GM21619 (cell line): ENCODE results near the gene GPC1.

ENCODE experiments used
- ATAC-seq: cut with Tn5 transposase; IDR thresholded peaks from one replicate; pipeline ENCODE4 v1.9.1; 2021; ENCODE audit not compliant: unreplicated experiment

The GPC1 gene

DNA sequence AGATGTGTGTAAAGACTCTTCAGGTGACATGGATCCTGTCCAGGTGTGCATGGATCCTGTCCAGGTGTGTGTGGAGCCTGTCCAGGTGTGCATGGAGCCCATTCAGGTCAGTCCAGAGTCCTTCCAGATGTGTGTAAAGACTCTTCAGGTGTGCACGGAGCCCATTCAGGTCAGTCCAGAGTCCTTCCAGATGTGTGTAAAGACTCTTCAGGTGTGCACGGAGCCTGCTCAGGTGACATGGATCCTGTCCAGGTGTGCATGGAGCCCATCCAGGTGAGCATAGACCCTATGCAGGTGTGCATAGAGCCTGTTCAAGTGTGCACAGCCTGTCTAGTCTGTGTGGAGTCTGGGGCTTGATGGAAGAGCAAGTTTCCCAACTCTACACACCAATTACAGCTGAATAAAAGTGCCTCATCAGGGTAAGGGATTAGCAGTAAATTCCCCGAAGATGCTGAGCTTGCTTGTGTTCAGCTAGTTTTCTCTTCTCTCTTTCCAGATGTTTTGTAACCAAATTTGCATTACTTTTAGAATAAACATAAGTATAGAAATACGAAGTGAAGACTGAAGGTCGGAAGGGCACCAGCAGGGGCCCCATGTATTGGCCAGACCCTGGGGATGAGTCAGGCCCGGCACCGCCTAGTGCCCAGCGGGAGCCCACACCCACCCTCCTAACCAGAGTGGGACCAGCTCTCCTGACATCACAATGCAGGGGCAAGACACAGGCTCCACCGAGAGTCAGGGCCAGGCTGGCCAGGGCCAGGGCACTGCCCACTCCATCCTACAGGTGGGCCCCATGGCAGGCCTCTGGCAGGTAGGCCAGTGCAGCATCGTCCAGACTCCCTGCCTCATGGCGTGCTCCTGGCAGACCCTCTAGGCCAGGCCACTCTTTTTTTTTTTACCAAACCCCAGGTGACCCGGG lies 38.6 kb upstream of the GPC1 start:
- ATAC-seq = no peak

DNA sequence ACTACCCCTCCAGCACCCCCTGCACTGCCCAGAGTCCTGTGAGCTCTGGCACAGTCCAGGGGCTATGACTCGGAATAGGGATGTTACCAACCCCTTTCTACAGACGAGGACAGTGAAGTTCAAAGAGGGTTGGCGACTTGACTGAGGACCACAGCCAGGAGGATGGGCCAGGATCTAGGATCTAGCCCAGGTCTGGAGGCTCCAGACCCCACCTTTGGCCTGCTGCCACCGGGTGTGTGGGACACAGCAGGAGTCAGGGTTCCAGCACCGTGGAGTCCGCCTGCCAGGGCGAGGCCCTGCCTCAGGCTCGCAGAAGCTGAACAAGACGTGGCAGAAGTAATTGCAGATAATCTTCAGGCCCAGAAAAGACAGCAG lies 37.9 kb upstream of the GPC1 start:
- no peak for ATAC-seq

DNA sequence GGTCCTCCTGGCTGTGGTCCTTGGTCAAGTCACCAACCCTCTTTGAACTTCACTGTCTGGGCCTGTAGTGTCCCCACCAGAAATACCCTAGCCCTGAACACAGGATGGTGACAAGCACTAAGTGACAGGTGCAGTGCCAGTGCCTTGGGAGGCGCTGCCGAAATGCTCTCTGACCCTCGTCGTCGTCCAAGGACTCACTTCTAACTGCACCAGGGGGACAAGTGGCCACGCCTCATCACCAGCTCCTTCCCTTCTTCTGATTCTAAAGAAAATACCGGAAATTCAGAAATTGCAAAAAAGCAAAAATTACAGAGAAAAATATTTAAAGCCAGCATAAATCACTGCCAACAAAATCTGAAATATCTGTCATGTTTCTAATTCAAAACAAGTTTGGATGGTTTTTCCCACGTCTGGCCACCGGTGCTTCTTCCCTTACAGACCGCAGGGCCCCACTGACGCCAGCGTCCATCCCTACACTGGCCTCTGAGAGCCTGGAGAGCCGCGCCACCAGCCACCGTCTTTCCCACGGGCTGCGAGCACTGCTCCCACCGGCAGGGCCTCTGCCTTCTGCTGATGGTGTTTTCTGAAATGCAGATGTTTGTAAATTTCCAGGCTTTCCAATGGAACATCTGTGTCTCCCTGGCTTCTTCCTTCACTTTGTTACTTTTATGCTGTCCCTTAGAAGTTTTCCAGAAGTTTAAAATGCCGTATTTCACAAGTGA lies 37.4 kb upstream of the GPC1 start:
- ATAC-seq = no peak

DNA sequence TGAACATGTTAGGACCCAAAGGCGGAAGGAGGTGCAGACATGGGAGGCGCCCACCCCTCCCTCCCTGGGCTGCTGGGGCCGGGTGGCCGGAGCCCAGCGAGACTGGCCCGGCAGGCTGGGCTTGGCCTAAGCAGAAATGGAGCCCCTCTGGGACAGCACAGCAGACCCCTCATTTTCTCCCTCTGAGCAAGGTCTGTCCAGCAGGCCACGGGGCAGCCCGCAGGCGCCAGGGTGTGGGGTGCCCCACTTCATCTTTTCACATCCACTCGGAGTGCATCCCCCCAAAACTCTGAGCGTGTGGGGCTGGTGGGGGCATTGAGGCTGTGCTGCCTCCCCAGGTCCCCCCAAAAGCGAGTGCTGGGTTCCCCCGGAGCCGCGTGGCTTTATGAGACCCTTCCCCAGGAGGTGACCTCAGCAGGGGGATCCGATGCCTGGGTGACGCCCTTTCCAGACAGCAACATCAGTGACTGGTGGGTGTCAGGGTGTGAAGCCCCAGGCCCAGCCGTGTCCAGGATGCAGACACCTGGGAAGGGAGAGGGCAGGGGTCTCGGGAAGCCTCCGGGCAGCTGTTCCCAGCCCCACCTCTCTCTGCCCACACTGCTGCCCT lies 36.7 kb upstream of the GPC1 start:
- no peak for ATAC-seq

DNA sequence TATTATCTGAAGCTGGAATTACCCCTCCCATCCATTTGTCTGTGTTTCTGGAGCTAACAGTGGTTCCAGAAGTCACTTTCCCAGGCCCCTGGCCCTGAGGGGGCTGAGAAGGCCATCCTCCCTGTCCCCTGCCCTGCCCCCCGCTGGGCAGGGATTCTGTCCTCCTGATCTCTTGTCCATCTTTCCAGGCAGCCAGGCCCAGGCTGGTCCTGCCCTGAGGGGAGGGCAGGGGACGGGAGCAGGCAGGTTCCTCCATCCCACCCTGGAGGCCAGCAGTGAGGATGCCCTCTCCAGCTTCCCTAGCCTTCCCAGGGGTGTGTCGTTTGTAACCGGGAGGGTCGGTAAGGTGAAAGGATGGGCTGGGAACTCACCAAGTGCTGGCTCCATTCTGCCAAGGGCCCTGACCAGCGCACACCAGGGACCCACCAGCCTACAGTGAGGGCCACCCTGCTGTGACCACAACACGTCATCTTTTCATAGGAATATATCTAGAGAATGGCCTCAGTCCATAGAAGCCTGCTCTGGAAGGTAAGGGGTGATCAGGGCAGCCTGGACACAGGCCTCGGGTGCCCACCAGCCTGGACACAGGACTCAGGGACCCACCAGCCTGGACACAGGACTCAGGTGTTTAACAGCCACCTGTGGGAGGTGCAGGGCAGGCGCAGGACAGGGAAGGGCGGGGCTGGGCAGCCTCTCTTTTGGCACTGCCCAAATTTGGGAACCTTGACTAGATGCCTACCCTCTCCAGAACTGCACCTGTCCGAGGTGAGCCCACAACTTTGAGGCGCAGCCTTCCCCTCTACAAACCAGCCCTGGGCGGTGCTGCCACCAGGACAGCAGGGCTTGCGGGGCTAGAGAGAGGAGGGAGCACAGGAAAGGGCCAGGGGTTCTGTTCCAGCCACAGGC lies 35.8 kb upstream of the GPC1 start:
- no peak for ATAC-seq

DNA sequence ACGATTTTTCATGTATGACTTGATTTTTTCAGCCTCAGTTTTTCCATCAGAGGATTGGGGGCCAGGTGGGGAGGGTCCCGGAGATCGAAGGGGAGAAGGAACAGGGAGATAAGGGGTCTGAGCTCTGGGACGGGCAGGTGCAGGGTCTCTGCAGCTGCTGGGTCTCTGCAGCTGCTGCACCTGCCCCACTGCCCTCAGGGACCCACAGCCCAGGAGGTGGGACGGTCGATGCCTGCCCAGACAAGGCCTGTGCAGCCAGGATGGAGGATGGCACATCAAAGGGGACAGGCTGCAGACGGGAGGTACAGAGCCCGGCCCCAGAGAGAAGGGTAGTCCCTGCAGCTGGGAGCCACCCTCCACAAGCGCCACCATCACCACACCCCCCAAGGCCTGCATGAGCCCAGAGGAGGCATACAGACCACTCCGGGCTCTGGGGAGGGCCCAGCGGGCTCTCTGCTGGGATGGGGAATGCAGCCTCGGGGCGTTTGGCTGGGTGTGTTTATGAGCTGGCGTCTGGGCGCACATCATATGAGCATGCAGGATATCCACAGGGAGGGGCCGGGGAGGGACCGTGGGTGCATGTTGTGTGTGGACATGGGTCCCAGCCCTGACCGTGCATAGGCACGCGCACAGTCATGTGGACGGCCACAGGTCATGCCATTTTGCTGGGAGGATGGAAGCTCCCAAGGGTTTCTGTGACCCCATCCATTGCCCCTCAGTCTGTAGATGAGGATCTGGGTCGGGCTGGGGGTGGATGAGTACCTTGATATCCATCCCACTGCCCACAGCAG lies 34.9 kb upstream of the GPC1 start:
- ATAC-seq = no peak

DNA sequence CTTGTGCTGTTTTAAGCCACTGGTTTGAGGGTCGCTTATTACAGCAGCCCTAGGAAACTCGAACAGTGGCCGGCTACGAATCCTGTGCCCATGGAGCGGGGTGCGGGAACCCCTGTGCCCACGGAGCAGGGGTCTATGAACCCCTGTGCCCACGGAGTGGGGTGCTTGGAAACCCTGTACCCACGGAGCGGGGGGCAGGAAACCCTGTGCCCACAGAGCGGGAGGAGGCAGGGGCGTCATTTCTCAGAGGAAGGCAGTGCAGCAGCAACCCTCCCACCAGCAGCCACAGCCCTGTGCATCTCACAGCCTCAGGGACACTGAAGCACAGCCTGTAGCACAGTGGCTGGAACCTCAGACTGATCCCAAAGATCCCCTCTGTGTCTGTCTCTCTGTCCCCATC lies 34.2 kb upstream of the GPC1 start:
- ATAC-seq = no peak

DNA sequence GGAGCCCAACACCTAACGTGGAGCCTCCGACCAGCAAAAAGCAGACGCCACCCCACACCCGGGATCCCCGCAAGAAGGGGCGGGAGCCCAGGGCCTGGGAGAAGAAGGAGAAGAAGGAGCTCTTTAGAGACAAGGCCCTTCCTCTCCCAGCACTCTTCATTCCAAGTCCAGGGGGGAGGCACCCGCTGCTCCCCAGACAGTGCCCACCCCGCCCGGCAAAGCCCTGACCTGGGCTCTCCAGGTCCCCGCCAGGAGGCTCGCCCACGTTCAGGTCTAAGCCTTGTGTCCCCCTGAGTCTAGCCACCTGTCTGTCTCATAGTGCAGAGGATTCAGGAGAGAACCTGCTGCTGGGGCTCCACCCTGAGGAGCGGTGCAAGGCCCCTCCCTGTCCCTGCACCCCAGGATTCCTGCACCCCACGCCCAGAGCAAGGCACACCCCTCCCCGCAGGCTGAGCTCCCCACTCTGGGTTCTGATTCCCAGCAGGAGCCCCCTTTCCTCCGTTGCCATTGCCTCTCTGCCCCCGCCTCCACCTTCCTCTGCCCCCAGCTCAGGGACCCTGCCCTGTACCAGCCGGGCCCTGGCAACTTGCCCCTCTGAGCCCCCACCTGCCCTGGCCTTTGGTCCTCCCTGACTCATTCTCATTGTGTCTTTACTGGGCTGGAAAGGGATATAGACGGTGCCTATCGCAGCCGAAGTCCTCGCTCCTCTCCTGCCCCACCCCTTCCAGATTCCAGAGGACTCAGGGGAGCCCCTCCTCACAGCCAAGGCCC lies 33.5 kb upstream of the GPC1 start:
- ATAC-seq = no peak

DNA sequence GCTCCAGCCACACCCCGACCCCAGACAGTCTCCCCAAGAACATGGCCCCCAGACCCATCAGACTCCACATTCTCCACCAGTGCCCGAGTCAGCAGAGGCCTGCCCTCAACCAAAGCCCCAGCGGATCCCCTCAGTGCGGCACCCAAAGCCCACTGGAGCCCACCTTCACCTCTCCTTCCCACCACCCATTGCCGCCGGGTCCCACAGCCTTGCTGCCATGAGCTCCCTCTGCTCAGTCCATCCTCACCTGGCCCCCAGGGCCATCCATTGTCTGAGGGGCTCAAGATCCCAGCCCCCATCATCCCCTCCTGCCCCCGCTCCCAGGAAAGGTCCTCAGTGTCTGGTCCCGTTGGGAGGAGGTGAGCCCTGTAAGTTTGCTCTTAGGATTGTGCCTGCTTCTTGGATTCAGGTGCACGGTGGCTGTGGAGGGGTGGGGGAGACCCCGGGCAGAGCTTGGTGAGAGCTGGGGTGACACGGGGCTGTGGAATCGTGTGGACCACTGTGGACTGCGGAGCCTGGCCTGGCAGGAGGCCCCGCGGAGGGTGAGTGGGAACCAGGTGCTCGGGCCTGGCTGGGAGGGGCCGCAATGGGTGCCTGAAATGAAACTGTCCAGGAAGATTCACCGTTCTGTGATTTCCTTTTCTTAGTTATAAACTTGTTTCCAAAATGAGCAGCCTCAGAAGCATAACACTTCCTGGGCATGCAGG lies 32.7 kb upstream of the GPC1 start:
- no peak for ATAC-seq

DNA sequence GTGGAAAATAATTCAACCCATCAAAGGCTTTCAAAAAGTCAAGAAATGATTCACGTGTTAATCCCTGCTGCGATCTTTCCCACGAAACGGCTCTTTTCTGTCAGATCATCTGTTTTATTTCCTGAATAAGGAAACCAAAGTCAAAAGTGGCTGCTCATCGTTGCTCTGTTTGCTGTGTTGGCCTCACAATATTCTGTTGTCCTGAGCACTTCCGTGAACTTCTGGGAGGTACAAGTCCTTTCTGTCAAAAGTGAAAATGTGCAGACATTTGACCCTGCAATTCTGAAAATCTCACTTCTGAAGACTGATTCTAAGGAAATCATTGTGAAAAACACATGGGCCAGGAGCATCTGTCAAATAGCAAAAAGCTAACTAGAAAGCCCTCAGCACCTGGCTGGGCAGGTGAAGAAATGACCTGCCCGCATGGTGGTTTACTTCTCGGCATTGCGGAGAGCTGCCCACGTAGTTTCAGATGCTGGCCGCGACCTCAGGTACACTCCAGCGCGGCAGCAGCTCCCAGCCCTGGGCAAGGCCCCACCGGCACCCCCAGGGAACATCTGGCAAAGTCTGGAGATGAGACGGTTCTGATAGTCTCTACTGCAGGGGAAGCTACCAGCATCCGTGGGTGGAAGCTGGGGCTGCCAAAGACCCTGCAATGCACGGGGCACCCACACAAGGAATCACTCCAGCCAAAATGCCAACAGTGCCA lies 31.9 kb upstream of the GPC1 start:
- no peak for ATAC-seq

DNA sequence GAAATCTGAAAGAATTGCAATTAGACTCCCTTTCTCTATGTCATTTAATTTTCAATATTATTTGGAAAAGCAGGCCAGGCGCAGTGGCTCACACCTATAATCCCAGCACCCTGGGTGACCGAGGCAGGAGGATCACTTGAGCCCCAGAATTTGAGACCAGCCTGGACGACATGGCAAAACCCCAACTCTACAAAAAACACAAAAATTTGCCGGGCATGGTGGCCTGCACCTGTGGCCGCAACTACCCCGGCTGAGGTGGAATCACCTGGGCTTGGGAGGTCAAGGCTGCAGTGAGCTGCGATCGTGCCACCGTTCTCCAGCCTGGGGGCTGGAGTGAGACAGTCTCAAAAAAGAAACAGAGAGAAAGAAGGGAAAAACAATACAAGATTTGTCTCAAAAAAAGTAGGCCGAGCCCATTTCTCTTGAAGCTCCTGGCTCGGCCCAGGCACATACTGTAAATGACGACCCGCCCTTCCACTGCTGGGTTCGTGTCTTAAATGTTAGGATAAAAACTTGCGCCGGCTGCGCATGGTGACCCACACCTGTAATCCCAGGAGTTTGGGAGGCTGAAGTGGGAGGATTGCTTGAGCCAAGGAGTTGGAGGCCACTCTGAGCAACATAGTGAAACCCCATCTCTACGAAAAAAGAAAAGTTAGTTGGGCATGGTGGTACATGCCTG lies 31.1 kb upstream of the GPC1 start:
- ATAC-seq = no peak

DNA sequence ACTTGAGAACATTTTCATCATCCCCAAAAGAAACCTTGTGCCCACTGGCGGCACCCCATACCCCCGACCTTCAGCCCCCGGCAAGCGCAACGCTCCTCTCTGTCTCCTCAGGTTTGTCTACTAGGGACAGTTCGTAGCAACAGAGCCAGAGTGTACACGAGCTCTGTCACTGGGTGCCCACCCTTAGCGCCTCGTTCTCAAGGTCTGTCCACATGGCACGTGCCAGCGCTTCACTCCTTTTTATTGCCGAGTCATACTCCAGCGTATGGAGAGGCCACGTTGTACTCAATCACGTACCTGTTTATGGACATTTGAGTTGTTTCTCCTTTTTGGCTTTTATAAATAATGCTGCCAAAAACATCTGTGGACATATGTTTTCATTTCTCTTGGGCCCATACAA lies 30.3 kb upstream of the GPC1 start:
- no peak for ATAC-seq

DNA sequence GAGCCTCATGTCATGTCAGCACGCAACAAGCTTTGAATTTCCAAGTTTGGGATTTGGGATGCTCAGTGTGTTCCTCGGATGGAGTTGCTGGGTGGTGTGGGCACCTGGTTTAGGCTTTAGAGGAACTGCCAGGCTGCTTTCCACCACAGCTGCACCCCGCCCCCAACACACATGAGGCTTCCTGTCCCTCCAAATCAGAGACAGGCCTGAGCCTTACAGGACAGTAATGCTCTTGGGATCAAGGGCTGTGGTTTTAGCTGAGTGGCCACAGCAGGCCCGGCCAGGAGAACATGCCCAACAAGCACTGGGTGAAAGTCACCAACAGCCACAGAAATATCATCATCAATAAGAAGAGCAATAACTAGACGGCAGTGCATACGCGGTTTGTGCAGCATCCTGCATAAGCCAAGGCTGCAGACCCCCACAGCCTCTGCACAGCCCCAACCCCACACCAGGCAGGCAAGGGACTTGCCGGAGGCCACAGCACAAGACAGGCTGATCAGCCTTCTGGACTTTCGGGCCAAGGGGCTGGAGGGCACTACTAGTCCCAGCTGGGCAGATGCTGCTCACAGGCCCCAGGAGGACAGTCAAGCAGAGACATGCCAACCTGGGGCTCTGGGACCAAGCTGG lies 29.7 kb upstream of the GPC1 start:
- no peak for ATAC-seq

DNA sequence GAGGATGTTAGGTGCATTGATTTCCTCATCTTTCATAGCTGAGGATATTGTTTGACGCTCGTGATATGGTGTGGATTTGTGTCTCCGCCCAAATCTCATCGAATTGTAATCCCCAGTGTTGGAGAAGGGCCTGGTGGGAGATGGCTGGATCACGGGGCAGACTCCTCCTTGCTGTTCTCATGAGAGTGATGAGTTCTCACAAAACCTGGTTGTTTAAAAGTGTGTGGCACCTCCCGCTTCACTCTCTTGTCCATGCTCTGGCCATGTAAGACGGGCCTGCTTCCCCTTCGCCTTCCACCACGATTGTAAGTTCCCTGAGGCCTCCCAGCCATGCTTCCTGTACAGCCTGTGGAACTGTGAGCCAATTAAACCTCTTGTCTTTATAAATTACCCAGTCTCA lies 28.4 kb upstream of the GPC1 start:
- no peak for ATAC-seq

DNA sequence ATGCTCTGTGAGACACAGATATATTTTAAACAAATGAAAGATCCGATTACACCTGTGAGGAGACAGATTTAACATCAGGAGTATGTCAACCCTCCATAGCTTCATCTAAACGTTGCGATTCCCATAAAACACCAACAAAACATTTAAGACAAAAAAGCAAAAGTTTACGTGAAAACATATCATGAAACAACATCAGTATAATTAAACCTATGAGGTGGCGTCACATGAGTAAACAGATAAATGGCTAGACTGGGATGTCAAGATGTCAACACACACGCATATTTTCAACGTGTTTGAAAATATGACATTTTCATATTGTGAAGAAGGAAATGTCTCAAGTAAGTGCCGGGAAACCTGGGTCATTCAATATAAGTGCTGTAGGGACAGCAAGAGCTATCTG lies 25.5 kb upstream of the GPC1 start:
- ATAC-seq = no peak

DNA sequence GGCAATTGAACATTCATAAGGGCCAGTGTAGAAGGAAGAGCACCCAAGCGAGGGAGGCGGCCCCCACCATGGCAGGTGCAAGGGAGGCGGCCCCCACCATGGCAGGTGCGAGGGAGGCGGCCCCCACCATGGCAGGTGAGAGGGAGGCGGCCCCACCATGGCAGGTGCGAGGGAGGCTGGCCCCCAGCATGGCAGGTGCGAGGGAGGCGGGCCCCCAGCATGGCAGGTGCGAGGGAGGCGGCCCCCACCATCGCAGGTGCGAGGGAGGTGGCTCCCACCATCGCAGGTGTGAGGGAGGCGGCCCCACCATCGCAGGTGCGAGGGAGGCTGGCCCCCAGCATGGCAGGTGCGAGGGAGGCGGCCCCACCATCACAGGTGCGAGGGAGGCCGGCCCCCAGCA lies 24.7 kb upstream of the GPC1 start:
- ATAC-seq = no peak
